Measurements from ENCODE around the gene PDE8A.

The PDE8A gene

GRCh38 chr15:85112997-85113396 lies 131.3 kb downstream of the PDE8A start:
- TF ChIP-seq CTCF (IDR thresholded peaks at IDR 0.05; ENCODE audit: insufficient read depth, low read length, poor library complexity, severe bottlenecking): no peak

GRCh38 chr15:85114886-85115285 lies 133.2 kb downstream of the PDE8A start:
- no peak for TF ChIP-seq CTCF (IDR thresholded peaks at IDR 0.05; ENCODE audit: insufficient read depth, low read length, poor library complexity, severe bottlenecking)
- peaks cover 2% of the 10 kb centered on the region for H3K36me3 ChIP-seq (ENCODE audit: control insufficient read depth, insufficient read depth, low read length)
- no peak overlapping the region for H3K4me3 ChIP-seq (replicated peaks; ENCODE audit: low read depth, low read length)
- H3K27me3 ChIP-seq (replicated peaks; ENCODE audit: control insufficient read depth, insufficient read depth, low read length): no peaks in the 10 kb centered on the region
- DNase-seq (ENCODE audit: extremely low read depth, insufficient read length): no peak

More at GRCh38 chr15:85112997-85113396, 131.3 kb downstream of the PDE8A start:
- Histone ChIP-seq H3K4me3 (replicated peaks; ENCODE audit: low read depth, low read length) (no peak overlapping the region), H3K27me3 (replicated peaks; ENCODE audit: control insufficient read depth, insufficient read depth, low read length) (no peaks in the 10 kb centered on the region), H3K36me3 (ENCODE audit: control insufficient read depth, insufficient read depth, low read length) (peaks cover 2% of the 10 kb centered on the region)
- no peak for DNase-seq (ENCODE audit: extremely low read depth, insufficient read length)

- Histone ChIP-seq H3K27me3 (replicated peaks; ENCODE audit: control insufficient read depth, insufficient read depth, low read length) (no peaks in the 10 kb centered on the region), H3K4me3 (replicated peaks; ENCODE audit: low read depth, low read length) (no peak overlapping the region), H3K36me3 (ENCODE audit: control insufficient read depth, insufficient read depth, low read length) (peaks cover 2% of the 10 kb centered on the region)
- TF ChIP-seq CTCF (IDR thresholded peaks at IDR 0.05; ENCODE audit: insufficient read depth, low read length, poor library complexity, severe bottlenecking): no peak
- no peak for DNase-seq (ENCODE audit: extremely low read depth, insufficient read length)
Measured at GRCh38 chr15:85116066-85116465, 134.4 kb downstream of the PDE8A start.

DNA sequence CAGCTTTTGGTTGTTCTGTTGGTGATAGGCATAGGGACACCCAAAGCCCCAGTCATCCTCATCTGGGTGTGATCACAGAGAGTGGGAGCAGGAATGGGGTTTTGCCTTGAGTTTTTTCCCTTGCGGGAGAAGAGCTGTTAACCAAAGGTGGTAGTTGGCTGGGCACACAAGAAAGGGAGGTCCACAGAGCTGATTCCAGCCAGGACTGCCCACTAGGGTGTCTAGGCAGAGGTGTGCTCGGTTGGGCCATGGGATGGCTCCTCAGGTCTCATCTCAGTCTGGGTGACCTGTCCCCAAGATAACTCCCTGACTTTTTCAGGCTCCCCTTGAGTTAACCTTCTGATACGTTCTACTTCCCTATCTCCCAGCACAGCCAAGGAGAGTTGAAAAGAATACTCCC lies 134.8 kb downstream of the PDE8A start:
- Histone ChIP-seq H3K27me3 (replicated peaks; ENCODE audit: control insufficient read depth, insufficient read depth, low read length) (no peaks in the 10 kb centered on the region), H3K36me3 (ENCODE audit: control insufficient read depth, insufficient read depth, low read length) (peaks cover 2% of the 10 kb centered on the region), H3K4me3 (replicated peaks; ENCODE audit: low read depth, low read length) (no peak overlapping the region)
- DNase-seq (ENCODE audit: extremely low read depth, insufficient read length): no peak
- no peak for TF ChIP-seq CTCF (IDR thresholded peaks at IDR 0.05; ENCODE audit: insufficient read depth, low read length, poor library complexity, severe bottlenecking)

DNA sequence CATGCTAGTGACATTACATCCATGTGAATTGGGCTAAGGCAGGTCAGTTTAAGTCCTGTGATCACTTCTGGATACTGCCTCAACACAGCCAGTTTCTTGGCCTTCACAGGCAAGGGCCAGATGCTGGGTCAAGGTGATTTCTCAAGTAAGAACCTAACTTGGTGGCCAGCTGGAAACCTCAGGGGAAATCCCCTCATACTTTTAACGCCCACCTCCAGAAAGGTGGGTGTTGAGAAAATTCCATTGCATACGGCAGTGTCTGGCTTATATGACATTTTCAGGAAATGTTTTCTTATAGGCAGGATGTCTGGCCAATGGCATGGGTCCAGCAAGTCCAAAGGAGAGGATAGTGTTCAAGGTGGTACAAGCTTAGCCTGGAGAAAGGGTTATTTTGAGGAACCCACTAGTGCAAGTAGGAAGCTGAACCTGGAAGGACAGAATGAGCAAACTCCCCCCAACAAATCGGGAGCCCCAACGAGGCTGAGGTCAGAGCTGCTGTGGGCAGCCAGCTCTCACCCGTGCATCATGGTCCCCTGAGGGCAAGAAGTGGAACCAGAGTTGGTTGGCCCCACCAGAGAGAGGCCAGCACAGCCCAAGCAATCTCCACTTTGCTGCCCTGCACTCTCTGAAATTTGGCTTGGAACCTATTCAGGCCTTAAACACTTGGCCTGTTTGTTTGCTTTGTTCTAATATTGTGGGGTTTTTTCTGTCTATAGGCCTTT lies 135.4 kb downstream of the PDE8A start:
- peaks cover 2% of the 10 kb centered on the region for H3K36me3 ChIP-seq (ENCODE audit: control insufficient read depth, insufficient read depth, low read length)
- no peak for TF ChIP-seq CTCF (IDR thresholded peaks at IDR 0.05; ENCODE audit: insufficient read depth, low read length, poor library complexity, severe bottlenecking)
- H3K27me3 ChIP-seq (replicated peaks; ENCODE audit: control insufficient read depth, insufficient read depth, low read length): no peaks in the 10 kb centered on the region
- DNase-seq (ENCODE audit: extremely low read depth, insufficient read length): no peak
- no peak overlapping the region for H3K4me3 ChIP-seq (replicated peaks; ENCODE audit: low read depth, low read length)

GRCh38 chr15:85118173-85118572 lies 136.5 kb downstream of the PDE8A start:
- DNase-seq (ENCODE audit: extremely low read depth, insufficient read length): no peak
- H3K27me3 ChIP-seq (replicated peaks; ENCODE audit: control insufficient read depth, insufficient read depth, low read length): no peaks in the 10 kb centered on the region

More at GRCh38 chr15:85118173-85118572, 136.5 kb downstream of the PDE8A start:
- TF ChIP-seq CTCF (IDR thresholded peaks at IDR 0.05; ENCODE audit: insufficient read depth, low read length, poor library complexity, severe bottlenecking): no peak
- H3K4me3 ChIP-seq (replicated peaks; ENCODE audit: low read depth, low read length): no peak overlapping the region
- H3K36me3 ChIP-seq (ENCODE audit: control insufficient read depth, insufficient read depth, low read length): peaks cover 2% of the 10 kb centered on the region
